Measurements from ENCODE around the gene ATP5PO. TPM values are rescaled to one million over a fixed set of nuclear protein-coding genes. Genes with fewer than 3 reads are reported as not detected.

The ATP5PO gene
- total and polyA plus RNA-seq, 2 of the 8 experiments (the other 6 are each of a cell fraction or from before 2014, with no cell fraction given): 251 to 267 TPM

DNA sequence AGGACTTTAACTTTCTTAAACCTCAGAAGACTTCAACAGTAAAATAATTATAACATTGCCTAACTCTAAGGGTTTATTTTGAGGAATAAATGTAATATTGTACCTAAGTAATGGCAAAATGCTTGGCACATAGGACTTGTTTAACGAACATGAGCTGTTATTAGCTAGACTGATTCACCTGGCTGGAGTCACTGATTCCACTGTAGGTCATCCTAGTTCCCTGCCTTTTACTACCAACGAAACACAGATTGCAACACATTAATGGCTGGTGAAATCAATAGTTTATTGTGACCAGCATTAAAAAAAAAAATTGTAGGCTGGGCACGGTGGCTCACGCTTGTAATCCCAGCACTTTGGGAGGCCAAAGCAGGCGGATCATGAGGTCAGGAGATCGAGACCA, 45.5 kb upstream of the ATP5PO start (continued):
- TF ChIP-seq RAD21 (IDR thresholded peaks at IDR 0.05 in 1 of 2, conservative IDR thresholded peaks at IDR 0.05 in 1 of 2; ENCODE audit: low read depth in 2 of 2, low read length in 2 of 2): no peak
- no peak for TF ChIP-seq FOSL1 (IDR thresholded peaks at IDR 0.05; ENCODE audit: insufficient read depth, low read depth, low read length)
- TF ChIP-seq CBX5 (IDR thresholded peaks at IDR 0.05; ENCODE audit: low read depth, low read length): no peak
- no peak for TF ChIP-seq JUN (IDR thresholded peaks at IDR 0.05; ENCODE audit: low read depth, low read length)
- no peak for TF ChIP-seq SP1 (IDR thresholded peaks at IDR 0.05; ENCODE audit: low read depth, low read length)
- no peak for TF ChIP-seq RNF2 (IDR thresholded peaks at IDR 0.05; ENCODE audit: borderline replicate concordance, low read depth, low read length, missing control alignments, poor library complexity, severe bottlenecking)
- no peak for TF ChIP-seq TBP (IDR thresholded peaks at IDR 0.05; ENCODE audit: low read depth, low read length)
- no peak for TF ChIP-seq JUND (IDR thresholded peaks at IDR 0.05; ENCODE audit: low read length)
- TF ChIP-seq EP300 (IDR thresholded peaks at IDR 0.05; ENCODE audit: borderline replicate concordance in 1 of 2, low read depth in 2 of 2, low read length in 2 of 2): no peak
- TF ChIP-seq GABPA (IDR thresholded peaks at IDR 0.05; ENCODE audit: borderline replicate concordance, insufficient read depth, low read length): no peak
- TF ChIP-seq SP4 (IDR thresholded peaks at IDR 0.05; ENCODE audit: low read length): no peak
